ENCODE data around the gene OR5L1.

OR5L1 gene

GRCh38 chr11:55811067-55811466 is at the start of gene OR5L1:
TSS of gene OR5L1 (plus strand) at chr11:55811367. CDS start at chr11:55811467, 100 bp downstream.
- no peak for DNase-seq

- no peak for DNase-seq
Observed at GRCh38 chr11:55773138-55773537, 38.0 kb upstream of the OR5L1 start, which contains the start of gene OR5D13. TSS of gene OR5D13 (plus strand) at chr11:55773438. CDS start at chr11:55773438, 0 bp downstream.

GRCh38 chr11:55791606-55792005 is 19.6 kb upstream of the OR5L1 start:
- DNase-seq = no peak

GRCh38 chr11:55793321-55793720 is 17.8 kb upstream of the OR5L1 start:
- no peak for DNase-seq

GRCh38 chr11:55795256-55795655 is 15.9 kb upstream of the OR5L1 start, which contains the start of gene OR5D14:
TSS of gene OR5D14 (plus strand) at chr11:55795556. CDS start at chr11:55795556, 0 bp downstream.
- DNase-seq = no peak

- DNase-seq = no peak
Observed at GRCh38 chr11:55806248-55806647, 4.9 kb upstream of the OR5L1 start.

- no peak for DNase-seq
Observed at GRCh38 chr11:55819330-55819729, 8.2 kb downstream of the OR5L1 start, which contains the start of gene OR5D18. TSS of gene OR5D18 (plus strand) at chr11:55819630. CDS start at chr11:55819630, 0 bp downstream.

- DNase-seq = no peak
Observed at GRCh38 chr11:55826919-55827318, 15.8 kb downstream of the OR5L1 start, which contains the start of gene OR5L2. TSS of gene OR5L2 (plus strand) at chr11:55827219. CDS start at chr11:55827219, 0 bp downstream.

GRCh38 chr11:55838452-55838851 is 27.3 kb downstream of the OR5L1 start, which contains the start of gene OR5D16:
TSS of gene OR5D16 (plus strand) at chr11:55838752. CDS start at chr11:55838752, 0 bp downstream.
- no peak for DNase-seq

GRCh38 chr11:55847453-55847852 is 36.3 kb downstream of the OR5L1 start:
- DNase-seq = no peak

- DNase-seq = no peak
Observed at GRCh38 chr11:55849037-55849436, 37.9 kb downstream of the OR5L1 start.

- DNase-seq = no peak
Observed at GRCh38 chr11:55852141-55852540, 41.0 kb downstream of the OR5L1 start.

- DNase-seq = no peak
Observed at GRCh38 chr11:55854704-55855103, 43.5 kb downstream of the OR5L1 start.

Measured in activated CD4-positive, alpha-beta T cell treated with anti-CD3 and anti-CD28 coated beads for 1 hour (primary cell).